SK-N-SH treated with all-trans-retinoic acid at 6 μM for 48 hours (cell line): ENCODE results near the gene WIZ.
"Not testable (repeated sequence)": the region's sequence is repeated elsewhere in the genome, so short reads cannot be mapped to it uniquely, and the experiment has no call there.

ENCODE experiments used
- ATAC-seq: fragments of 200-7000 bp; cut with Tn5 transposase; 3 replicates; pipeline ENCODE4 v1.9.1; 2020; ENCODE audit warnings: mild to moderate bottlenecking, moderate library complexity
- CREB5 ChIP-seq: fragments of 250-450 bp; sonication (Bioruptor Pico); IDR thresholded peaks from 2 replicates; pipeline ENCODE4 v1.5.1; 2020; ENCODE audit warnings: low read depth, mild to moderate bottlenecking, moderate library complexity
- CSDC2 ChIP-seq: fragments of 250-450 bp; sonication (Bioruptor Pico); IDR thresholded peaks from 2 replicates; pipeline ENCODE4 v1.5.0; 2020; ENCODE audit warnings: mild to moderate bottlenecking, moderate library complexity
- GLIS3 ChIP-seq: fragments of 250-450 bp; sonication (Bioruptor Pico); IDR thresholded peaks from 2 replicates; pipeline ENCODE4 v1.5.0; 2020; ENCODE audit warnings: mild to moderate bottlenecking, moderate library complexity
- ISL1 ChIP-seq: fragments of 250-450 bp; sonication (Bioruptor Pico); IDR thresholded peaks from 2 replicates; pipeline ENCODE4 v2.1.2; 2022; ENCODE audit warnings: mild to moderate bottlenecking, moderate library complexity
- OSR1 ChIP-seq: fragments of 250-450 bp; sonication (Bioruptor Pico); IDR thresholded peaks from 2 replicates; pipeline ENCODE4 v1.8.0; 2022; ENCODE audit warnings: moderate library complexity, mild to moderate bottlenecking, inconsistent platforms
- PPARA ChIP-seq: fragments of 250-450 bp; sonication (Bioruptor Pico); IDR thresholded peaks from 2 replicates; pipeline ENCODE4 v1.5.0; 2020; ENCODE audit warnings: mild to moderate bottlenecking, borderline replicate concordance
- RARB ChIP-seq: fragments of 250-450 bp; sonication (Bioruptor Pico); IDR thresholded peaks from 2 replicates; pipeline ENCODE4 v1.8.0; 2021; ENCODE audit warnings: mild to moderate bottlenecking, moderate library complexity
- SNAI2 ChIP-seq: fragments of 250-450 bp; sonication (Bioruptor Pico); IDR thresholded peaks from 2 replicates; pipeline ENCODE4 v1.5.0; 2020; ENCODE audit warnings: mild to moderate bottlenecking, moderate library complexity
- TCF4 ChIP-seq: fragments of 250-450 bp; sonication (Bioruptor Pico); IDR thresholded peaks from 2 replicates; pipeline ENCODE4 v1.8.0; 2021; ENCODE audit warnings: mild to moderate bottlenecking, moderate library complexity, borderline replicate concordance
- TOX ChIP-seq: fragments of 250-450 bp; sonication (Bioruptor Pico); IDR thresholded peaks from 2 replicates; pipeline ENCODE4 v1.8.0; 2021; ENCODE audit warnings: mild to moderate bottlenecking, moderate library complexity, borderline replicate concordance
- ZC3H10 ChIP-seq: fragments of 250-450 bp; sonication (Bioruptor Pico); IDR thresholded peaks from 2 replicates; pipeline ENCODE4 v1.5.1; 2021; ENCODE audit warnings: mild to moderate bottlenecking, moderate library complexity
- ZFP3 ChIP-seq: fragments of 250-450 bp; sonication (Bioruptor Pico); IDR thresholded peaks from 2 replicates; pipeline ENCODE4 v1.5.0; 2020; ENCODE audit warnings: mild to moderate bottlenecking, moderate library complexity
- ZFP30 ChIP-seq: fragments of 450-650 bp; formaldehyde crosslinking; IDR thresholded peaks from 2 replicates; pipeline ENCODE4 v1.5.0; 2022; ENCODE audit warnings: mild to moderate bottlenecking, moderate library complexity
- ZNF70 ChIP-seq: fragments of 450-650 bp; formaldehyde crosslinking; IDR thresholded peaks from 2 replicates; pipeline ENCODE4 v1.5.0; 2020; ENCODE audit warnings: mild to moderate bottlenecking, moderate library complexity
- ZNF8 ChIP-seq: fragments of 450-650 bp; formaldehyde crosslinking; IDR thresholded peaks from 2 replicates; pipeline ENCODE4 v1.5.0; 2020; ENCODE audit warnings: mild to moderate bottlenecking, moderate library complexity
- TF ChIP-seq, protein P1 (sequence below): fragments of 250-450 bp; sonication (Bioruptor Pico); IDR thresholded peaks from 2 replicates; pipeline ENCODE4 v1.8.0; 2021; ENCODE audit warnings: low read depth, mild to moderate bottlenecking, moderate library complexity, borderline replicate concordance
- TF ChIP-seq, protein P2 (sequence below): fragments of 250-450 bp; sonication (Bioruptor Pico); IDR thresholded peaks from 2 replicates; pipeline ENCODE4 v1.5.1; 2021; ENCODE audit warnings: mild to moderate bottlenecking, moderate library complexity

WIZ gene

DNA sequence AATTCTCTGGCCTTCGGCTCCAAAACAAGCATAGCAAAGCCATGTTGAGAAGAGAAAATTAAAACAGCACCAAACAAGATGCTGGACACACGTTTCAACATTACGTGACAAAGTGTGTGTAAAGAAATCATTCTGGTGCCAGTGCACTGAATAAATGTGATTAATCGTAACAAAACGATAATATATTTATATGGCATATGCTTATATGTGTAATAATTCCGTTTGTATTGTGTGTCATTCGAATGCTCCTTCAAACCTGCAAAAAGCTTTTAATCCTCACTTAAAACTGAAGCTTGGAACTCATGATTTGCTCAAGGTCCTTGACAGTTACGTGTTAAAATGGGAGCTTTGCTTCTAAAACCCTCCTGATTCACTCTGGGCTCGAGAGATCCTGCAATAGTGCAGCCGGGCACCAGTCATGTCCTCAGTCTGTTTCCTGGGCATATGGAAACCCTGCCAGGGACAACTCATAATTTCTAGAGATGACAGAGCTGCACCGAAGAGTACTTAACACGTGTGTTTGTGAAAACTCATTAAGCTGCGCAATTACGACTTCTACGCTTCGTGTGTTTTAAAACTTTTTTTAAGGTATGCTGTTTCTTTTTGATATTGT is 30.2 kb downstream of the WIZ start (continued):
- TF ChIP-seq PPARA (CRISPR knock-in tag): no peak
- TF ChIP-seq ZNF8 (CRISPR knock-in tag): no peak
- no peak for TF ChIP-seq GLIS3 (CRISPR knock-in tag)
- TF ChIP-seq ZFP3 (CRISPR knock-in tag): no peak
- no peak for TF ChIP-seq ZC3H10 (CRISPR knock-in tag)
- no peak for TF ChIP-seq TCF4
- TF ChIP-seq CSDC2 (CRISPR knock-in tag): no peak
- TF ChIP-seq RARB (CRISPR knock-in tag): no peak
- TF ChIP-seq ZFP30 (CRISPR knock-in tag): no peak
- TF ChIP-seq TOX (CRISPR knock-in tag): no peak
- TF ChIP-seq, protein P1, sequence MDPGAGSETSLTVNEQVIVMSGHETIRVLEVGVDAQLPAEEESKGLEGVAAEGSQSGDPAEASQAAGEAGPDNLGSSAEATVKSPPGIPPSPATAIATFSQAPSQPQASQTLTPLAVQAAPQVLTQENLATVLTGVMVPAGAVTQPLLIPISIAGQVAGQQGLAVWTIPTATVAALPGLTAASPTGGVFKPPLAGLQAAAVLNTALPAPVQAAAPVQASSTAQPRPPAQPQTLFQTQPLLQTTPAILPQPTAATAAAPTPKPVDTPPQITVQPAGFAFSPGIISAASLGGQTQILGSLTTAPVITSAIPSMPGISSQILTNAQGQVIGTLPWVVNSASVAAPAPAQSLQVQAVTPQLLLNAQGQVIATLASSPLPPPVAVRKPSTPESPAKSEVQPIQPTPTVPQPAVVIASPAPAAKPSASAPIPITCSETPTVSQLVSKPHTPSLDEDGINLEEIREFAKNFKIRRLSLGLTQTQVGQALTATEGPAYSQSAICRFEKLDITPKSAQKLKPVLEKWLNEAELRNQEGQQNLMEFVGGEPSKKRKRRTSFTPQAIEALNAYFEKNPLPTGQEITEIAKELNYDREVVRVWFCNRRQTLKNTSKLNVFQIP (CRISPR knock-in tag): no peak

- ATAC-seq: peak; percentile 98
- TF ChIP-seq, protein P2, sequence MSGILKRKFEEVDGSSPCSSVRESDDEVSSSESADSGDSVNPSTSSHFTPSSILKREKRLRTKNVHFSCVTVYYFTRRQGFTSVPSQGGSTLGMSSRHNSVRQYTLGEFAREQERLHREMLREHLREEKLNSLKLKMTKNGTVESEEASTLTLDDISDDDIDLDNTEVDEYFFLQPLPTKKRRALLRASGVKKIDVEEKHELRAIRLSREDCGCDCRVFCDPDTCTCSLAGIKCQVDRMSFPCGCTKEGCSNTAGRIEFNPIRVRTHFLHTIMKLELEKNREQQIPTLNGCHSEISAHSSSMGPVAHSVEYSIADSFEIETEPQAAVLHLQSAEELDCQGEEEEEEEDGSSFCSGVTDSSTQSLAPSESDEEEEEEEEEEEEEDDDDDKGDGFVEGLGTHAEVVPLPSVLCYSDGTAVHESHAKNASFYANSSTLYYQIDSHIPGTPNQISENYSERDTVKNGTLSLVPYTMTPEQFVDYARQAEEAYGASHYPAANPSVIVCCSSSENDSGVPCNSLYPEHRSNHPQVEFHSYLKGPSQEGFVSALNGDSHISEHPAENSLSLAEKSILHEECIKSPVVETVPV (CRISPR knock-in tag): no peak; the same call in 1 of the 2 replicates
- TF ChIP-seq PPARA (CRISPR knock-in tag) (no peak), OSR1 (CRISPR knock-in tag) (no peak), TCF4 (no peak), ZNF70 (CRISPR knock-in tag) (no peak), RARB (CRISPR knock-in tag) (no peak), ZFP3 (CRISPR knock-in tag) (no peak)
Measured at GRCh38 chr19:15418579-15419412, 31.0 kb downstream of the WIZ start, which contains the start of gene AKAP8L. TSS of gene AKAP8L (minus strand) at chr19:15418988. CDS start at chr19:15418923, 65 bp downstream.

- peak; percentile 7; the same call in 2 of the 3 replicates for ATAC-seq
- no peak for TF ChIP-seq PPARA (CRISPR knock-in tag)
- TF ChIP-seq SNAI2: no peak
- TF ChIP-seq, protein P1 (CRISPR knock-in tag): no peak
Measured at GRCh38 chr19:15418231-15418578, 31.6 kb downstream of the WIZ start.

- TF ChIP-seq CREB5 (CRISPR knock-in tag) (no peak), SNAI2 (no peak), ZNF8 (CRISPR knock-in tag) (no peak)
- no peak for ATAC-seq
Measured at GRCh38 chr19:15417699-15418098, 32.1 kb downstream of the WIZ start.

- no peak for TF ChIP-seq PPARA (CRISPR knock-in tag)
- TF ChIP-seq ZNF70 (CRISPR knock-in tag): no peak
- TF ChIP-seq TOX (CRISPR knock-in tag): no peak
- TF ChIP-seq ZC3H10 (CRISPR knock-in tag): no peak
- no peak for TF ChIP-seq ISL1 (CRISPR knock-in tag)
- TF ChIP-seq, protein P2 (CRISPR knock-in tag): no peak
- ATAC-seq: no peak
Measured at GRCh38 chr19:15412832-15413231, 36.9 kb downstream of the WIZ start.

DNA sequence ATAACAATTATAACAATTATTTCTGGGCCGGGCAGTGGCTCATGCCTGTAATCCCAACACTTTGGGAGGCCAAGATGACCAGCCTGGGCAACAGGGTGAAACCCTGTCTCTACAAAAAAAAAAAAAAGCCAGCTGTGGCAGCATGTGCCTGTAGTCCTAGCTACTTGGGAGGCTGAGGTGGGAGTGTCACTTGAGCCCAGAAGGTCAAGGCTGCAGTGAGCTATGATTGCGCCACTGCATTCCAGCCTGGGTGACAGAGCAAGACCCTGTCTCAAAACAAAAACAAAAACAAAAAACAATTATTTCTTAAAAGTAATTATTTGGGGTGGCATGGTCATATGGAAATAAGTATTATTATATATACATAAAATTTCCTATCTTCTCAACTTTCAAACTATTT is 38.4 kb downstream of the WIZ start:
- ATAC-seq: not testable (repeated sequence)
